ENCODE results near the gene UAP1L1. TPM values are rescaled to one million over a fixed set of nuclear protein-coding genes. Genes with fewer than 3 reads are reported as not detected.

The UAP1L1 gene
- polyA plus RNA-seq, 3 donors: 3.8 to 9.0 (median 6.0) TPM

DNA sequence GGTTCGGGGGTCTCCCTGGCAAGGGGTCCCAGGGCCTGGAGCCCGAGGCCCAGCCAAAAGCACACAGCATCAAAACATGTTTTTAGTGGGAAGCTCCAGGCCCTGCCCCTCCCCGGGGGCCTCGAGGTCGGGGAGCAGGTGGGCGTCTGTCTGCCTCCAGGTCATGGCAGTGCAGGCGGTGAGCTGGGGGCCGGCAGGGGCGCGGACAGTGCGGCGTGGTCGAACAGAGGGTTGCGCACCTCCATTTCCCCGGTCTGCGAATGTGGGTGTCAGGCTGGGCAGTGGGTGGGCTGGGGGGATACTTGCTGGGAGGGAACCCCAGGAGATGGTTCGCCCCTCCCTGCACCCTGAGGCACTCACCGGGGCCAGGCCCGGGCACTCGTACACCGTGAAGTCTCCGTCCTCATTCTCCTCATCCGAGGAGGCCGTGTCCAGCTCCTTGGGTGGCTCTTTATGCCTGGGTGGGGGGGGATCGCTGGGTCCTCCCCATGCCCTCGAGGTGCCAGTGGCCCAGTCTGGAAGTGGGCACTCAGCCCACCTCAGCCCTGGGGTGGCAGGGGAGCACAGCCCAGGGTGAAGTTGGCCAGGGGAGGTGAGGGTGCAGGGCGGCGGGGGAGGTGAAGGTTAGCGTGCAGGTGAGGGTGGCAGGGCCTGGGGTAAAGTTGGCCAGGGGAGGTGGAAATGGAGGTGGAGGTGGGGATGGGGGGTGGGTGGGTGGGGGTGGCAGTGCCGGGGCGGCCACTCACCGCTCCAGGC, 37.5 kb upstream of the UAP1L1 start:
- 91 to 93% (median 92%) methylated on average over 26 to 32 of the region's 32 CpGs for WGBS, 3 donors
- no peak overlapping the region for H3K27ac ChIP-seq (ENCODE audit: low read depth, low read length)

DNA sequence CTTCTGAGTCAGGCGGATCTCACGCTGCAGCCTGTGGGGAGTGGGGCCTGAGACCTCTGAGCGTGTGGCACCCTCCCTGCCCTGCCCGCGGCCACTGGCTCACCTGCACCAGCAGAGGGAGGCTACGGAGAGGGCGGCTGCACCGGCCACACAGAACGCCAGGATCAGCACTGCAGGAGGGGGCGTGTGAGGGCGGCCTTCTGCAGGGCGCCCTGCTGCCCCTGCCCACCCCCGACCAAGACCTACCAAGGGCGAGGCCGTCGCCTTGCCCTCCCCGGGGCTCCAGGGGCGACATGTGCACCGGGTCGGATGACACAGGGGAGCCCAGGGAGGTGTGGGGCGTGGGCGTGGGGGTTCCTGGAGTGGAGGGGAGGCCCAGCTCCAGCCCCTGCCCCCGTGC, 36.7 kb upstream of the UAP1L1 start:
- no peak overlapping the region for H3K27ac ChIP-seq (ENCODE audit: low read depth, low read length)
- WGBS, 3 donors: 84 to 88% (median 88%) methylated on average over 15 to 23 of the region's 23 CpGs

- WGBS, 3 donors: 46 to 67% (median 56%) methylated on average over 13 to 16 of the region's 16 CpGs
- H3K27ac ChIP-seq (ENCODE audit: low read depth, low read length): no peak overlapping the region
Measured at GRCh38 chr9:137041124-137041523, 36.2 kb upstream of the UAP1L1 start.

DNA sequence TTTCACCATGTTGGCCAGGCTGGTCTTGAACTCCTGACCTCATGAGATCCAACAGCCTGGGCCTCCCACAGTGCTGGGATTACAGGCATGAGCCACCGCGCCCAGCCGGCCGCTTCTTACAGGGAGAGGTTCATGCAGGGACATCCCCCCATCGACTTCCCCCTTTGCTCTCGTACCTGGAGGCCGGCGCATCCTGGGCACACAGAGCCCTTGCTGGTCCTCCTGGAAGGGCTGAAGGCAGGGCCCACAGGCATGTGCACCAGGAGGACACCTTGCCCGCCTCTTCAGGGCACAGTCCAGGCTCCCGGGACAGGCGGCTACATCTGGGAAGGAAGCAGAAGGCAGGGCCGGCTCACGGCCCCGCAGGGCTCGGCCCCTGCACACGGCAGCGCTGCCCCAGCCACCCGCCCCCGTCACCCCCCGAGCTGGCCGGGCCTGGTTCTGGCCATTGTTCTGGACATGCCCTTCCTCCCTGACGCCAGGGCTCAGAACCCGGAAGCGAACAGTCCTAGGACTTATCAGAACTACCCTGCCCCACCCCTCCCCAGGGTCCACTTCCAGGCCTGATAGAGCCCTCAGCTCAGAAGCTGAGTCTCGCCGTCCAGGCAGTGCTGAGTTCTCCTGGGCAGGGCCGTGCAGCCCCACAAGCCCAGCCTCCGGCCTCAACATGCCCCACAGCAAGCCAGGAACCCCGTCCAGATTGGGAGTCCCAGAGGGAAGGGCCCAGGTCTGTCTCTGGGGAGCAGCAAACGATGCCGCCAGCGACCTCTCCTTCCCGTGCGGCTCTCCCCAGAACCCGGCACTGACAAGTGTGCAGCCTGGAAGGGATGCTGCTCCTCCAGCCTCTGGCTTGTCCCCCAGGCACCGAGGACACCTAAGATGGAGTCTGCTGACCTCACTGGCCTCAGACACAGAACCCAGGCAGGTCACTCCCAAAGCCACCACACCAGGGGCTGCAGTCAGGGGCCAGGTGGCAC, 34.3 kb upstream of the UAP1L1 start:
- H3K27ac ChIP-seq (ENCODE audit: low read depth, low read length): no peak overlapping the region
- 49 to 88% (median 69%) methylated on average over 36 of the region's 36 CpGs for WGBS, 3 donors

- no peak overlapping the region for H3K27ac ChIP-seq (ENCODE audit: low read depth, low read length)
- 38 to 62% (median 59%) methylated on average over 12 of the region's 12 CpGs for WGBS, 3 donors
Measured at GRCh38 chr9:137044037-137044436, 33.3 kb upstream of the UAP1L1 start.

DNA sequence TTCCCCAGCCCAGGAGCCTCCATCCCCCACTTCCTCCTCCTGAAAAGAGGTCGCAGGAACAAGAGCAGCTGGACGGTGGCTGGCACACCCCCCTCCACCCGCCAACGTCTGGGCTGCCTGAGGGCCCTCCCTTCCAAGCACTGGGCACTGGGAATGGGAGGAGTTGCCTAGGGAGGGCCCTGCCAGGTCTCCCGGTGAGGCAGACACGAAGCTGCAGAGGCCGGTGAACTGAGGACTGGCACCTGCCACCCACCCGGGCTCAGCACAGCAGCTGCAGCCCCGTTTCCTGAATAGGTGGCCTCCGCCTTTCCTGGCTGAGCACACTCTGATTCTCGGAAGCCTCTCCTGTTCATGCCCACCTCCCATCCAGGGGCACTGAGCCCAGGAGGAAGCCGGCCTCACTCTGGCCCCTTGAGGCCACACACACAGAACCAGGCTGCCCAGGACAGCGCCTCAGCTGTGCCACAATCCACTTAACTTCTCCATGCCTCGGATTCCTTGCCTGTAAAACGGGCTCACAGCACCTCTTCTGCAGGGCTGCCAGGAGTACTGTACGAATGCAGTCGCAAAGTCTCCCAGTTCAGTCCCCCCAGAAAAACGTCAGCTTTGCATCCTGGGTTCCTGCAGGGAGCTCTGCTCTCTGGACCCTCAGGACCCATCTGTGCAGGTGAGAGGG, 32.7 kb upstream of the UAP1L1 start:
- no peak overlapping the region for H3K27ac ChIP-seq (ENCODE audit: low read depth, low read length)
- 16 to 27% (median 25%) methylated on average over 18 of the region's 18 CpGs for WGBS, 3 donors

- H3K27ac ChIP-seq (ENCODE audit: low read depth, low read length): no peak overlapping the region
- WGBS, 3 donors: 1 to 4% (median 2%) methylated on average over 67 to 96 of the region's 96 CpGs
Measured at GRCh38 chr9:137045294-137046087, 31.8 kb upstream of the UAP1L1 start.

- H3K27ac ChIP-seq (ENCODE audit: low read depth, low read length): no peak within 1 kb of the TSS
- WGBS, 3 donors: 0 to 1% (median 0%) methylated on average over 49 to 57 of the region's 57 CpGs
Measured at GRCh38 chr9:137046088-137046787, 31.1 kb upstream of the UAP1L1 start, which contains the start of gene NPDC1. Gene NPDC1 (minus strand): TSS chr9:137046177. CDS start chr9:137045989, 188 bp downstream.

- 46 to 56% (median 49%) methylated on average over 37 to 72 of the region's 72 CpGs for WGBS, 3 donors
- H3K27ac ChIP-seq (ENCODE audit: low read depth, low read length): no peak overlapping the region
Measured at GRCh38 chr9:137048655-137049543, 28.4 kb upstream of the UAP1L1 start.

DNA sequence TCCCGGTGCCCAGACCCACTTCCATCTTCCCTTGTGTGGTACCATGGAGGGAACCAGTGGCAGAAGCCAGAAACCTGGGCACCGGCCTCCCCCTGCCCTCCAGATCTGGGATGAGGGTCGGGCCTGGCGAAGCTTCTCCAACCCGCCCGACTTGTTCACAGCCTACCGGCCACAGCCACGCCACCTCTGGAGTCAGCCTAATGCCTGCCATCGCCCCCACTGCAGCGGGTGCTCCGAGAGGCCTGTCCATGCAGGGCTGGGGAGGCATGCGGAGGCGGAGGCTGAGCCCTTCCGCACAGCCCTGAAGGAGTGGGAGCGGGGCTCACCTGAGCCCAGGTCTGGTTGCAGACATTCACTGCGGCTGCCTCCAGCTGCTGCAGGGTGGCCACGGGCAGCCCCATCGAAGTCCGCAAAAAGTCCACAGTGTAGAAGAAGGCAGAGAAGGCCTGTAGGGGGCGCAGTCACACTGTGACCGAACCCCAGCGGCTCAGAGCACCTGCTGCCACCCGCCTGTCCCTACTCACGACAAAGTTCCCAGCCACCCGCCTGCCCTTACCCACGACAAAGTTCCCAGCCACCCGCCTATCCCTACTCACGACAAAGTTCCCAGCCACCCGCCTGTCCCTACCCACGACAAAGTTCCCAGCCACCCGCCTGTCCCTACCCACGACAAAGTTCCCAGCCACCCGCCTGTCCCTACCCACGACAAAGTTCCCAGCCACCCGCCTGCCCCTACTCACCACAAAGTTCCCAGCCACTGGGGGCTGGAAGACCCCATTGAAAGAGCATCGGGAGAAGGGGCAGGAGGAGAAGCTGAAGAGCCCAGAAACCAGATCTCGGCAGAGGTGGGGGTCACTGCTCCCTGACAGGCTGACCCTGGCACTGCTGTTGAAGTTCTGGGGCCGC, 27.5 kb upstream of the UAP1L1 start:
- H3K27ac ChIP-seq (ENCODE audit: low read depth, low read length): no peak overlapping the region
- 43 to 53% (median 47%) methylated on average over 35 to 38 of the region's 38 CpGs for WGBS, 3 donors

DNA sequence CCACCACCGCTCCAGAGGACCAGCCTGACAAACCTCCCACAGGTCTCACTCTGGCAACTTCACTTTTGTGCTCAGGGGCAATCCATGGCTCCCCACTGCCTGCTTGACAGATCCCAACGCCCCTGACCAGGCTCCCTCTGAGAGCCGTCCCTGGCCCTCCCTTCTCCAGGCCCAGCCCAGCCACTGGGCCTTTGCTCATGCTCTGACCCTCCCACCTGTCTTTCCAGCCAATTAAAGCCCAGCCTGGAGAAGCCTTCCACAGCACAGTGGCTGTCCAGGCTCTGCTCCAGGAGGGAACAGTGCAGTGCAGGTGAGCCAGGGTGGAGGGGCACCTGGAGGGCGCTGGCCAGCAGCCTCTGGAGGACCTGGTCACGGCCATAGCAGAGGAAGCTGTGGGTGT, 26.7 kb upstream of the UAP1L1 start:
- H3K27ac ChIP-seq (ENCODE audit: low read depth, low read length): no peak overlapping the region
- 86 to 91% (median 89%) methylated on average over 5 of the region's 5 CpGs for WGBS, 3 donors

DNA sequence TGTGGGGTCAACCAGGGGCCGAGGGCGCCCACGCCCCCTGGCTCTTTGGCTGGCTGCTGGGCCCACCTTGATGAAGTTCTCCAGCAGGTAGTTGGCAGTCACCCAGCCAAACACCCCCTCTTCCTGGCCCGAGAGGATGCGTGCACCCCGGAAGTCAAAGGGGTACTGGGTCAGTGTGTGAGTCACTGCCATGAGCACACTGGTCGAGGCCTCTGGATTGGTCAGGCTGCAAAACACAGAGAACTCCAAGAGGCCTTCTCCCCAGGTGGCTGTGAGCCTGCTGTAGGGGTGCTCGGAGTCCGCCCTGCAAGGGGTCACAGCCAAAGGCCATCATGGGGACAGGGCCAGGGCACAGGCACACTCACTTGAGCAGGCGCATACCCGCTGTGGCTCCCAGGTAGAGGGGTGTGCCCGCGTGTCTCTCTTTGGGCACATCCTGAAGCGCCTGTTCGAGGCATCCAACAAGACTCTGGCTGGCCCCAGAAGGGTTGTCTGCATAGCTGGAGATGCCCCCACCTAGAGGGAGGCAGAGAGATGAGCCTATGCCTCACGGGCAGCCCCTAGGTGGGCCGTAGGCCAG, 26.1 kb upstream of the UAP1L1 start:
- H3K27ac ChIP-seq (ENCODE audit: low read depth, low read length): no peak overlapping the region
- 87 to 96% (median 93%) methylated on average over 14 to 17 of the region's 17 CpGs for WGBS, 3 donors

DNA sequence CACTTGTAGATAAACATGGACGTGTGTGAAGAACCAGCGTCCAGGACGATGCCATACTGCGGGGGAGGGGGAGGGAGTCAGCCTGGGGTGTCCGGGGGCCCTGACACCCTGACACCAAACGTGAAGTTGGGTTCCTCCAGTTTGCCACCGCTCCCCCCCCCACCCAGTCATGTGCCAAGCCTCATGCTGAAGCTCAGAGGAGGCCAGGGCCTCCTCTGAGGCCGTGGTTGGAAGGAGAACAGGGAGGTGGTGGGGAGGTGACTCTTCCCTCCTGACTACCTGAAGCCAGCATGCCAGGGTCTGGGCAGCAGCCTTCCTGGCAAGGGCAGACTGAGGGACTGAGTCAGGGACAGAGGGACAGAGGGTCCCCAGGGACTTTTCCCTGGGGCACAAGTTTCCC, 25.0 kb upstream of the UAP1L1 start:
- 70 to 90% (median 84%) methylated on average over 6 to 8 of the region's 8 CpGs for WGBS, 3 donors
- H3K27ac ChIP-seq (ENCODE audit: low read depth, low read length): no peak overlapping the region

GRCh38 chr9:137052998-137053943, 24.0 kb upstream of the UAP1L1 start:
- 13 to 18% (median 14%) methylated on average over 59 to 71 of the region's 71 CpGs for WGBS, 3 donors
- H3K27ac ChIP-seq (ENCODE audit: low read depth, low read length): no peak overlapping the region
